ENCODE measurements around the gene SEMA3A. TPM values are rescaled to one million over a fixed set of nuclear protein-coding genes. Genes with fewer than 3 reads are reported as not detected.

Gene SEMA3A
- total RNA-seq, 1 donor: 47.1 TPM

- TF ChIP-seq, protein P1, sequence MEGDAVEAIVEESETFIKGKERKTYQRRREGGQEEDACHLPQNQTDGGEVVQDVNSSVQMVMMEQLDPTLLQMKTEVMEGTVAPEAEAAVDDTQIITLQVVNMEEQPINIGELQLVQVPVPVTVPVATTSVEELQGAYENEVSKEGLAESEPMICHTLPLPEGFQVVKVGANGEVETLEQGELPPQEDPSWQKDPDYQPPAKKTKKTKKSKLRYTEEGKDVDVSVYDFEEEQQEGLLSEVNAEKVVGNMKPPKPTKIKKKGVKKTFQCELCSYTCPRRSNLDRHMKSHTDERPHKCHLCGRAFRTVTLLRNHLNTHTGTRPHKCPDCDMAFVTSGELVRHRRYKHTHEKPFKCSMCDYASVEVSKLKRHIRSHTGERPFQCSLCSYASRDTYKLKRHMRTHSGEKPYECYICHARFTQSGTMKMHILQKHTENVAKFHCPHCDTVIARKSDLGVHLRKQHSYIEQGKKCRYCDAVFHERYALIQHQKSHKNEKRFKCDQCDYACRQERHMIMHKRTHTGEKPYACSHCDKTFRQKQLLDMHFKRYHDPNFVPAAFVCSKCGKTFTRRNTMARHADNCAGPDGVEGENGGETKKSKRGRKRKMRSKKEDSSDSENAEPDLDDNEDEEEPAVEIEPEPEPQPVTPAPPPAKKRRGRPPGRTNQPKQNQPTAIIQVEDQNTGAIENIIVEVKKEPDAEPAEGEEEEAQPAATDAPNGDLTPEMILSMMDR (IDR thresholded peaks at IDR 0.05; ENCODE audit: insufficient read depth, low read depth, low read length): no peak
- no peak for DNase-seq (ENCODE audit: low read depth)
- H3K4me3 ChIP-seq (ENCODE audit: low read depth, low read length): no peak overlapping the region
Measured at GRCh38 chr7:84117304-84117703, 77.3 kb downstream of the SEMA3A start.

GRCh38 chr7:84113906-84114850 lies 80.4 kb downstream of the SEMA3A start:
- no peak for DNase-seq (ENCODE audit: low read depth)
- TF ChIP-seq, protein P1 (IDR thresholded peaks at IDR 0.05; ENCODE audit: insufficient read depth, low read depth, low read length): no peak
- H3K4me3 ChIP-seq (ENCODE audit: low read depth, low read length): no peak overlapping the region

DNA sequence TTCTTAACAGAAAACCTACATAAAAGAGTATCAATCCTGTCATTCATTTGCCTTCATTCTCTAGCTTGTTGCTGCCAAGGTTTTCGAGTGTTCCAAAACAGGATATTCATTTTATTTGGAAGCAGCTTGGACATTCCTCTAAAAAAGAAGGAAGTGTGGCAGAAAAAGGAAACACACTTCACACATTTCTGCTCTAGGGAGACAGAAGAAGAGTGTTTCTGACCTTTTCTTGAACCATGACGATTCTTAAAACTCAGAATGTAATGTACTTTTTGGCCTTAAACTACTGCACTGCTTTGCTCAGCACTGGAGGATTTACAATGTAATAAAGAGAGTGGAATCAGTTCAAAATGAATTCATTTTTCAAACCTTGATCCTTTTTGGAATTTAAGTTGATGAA lies 81.3 kb downstream of the SEMA3A start:
- H3K4me3 ChIP-seq (ENCODE audit: low read depth, low read length): no peak overlapping the region
- TF ChIP-seq, protein P1 (IDR thresholded peaks at IDR 0.05; ENCODE audit: insufficient read depth, low read depth, low read length): no peak
- DNase-seq (ENCODE audit: low read depth): no peak

GRCh38 chr7:84112771-84113170 lies 81.8 kb downstream of the SEMA3A start:
- TF ChIP-seq, protein P1 (IDR thresholded peaks at IDR 0.05; ENCODE audit: insufficient read depth, low read depth, low read length): no peak
- no peak for DNase-seq (ENCODE audit: low read depth)
- H3K4me3 ChIP-seq (ENCODE audit: low read depth, low read length): no peak overlapping the region

DNA sequence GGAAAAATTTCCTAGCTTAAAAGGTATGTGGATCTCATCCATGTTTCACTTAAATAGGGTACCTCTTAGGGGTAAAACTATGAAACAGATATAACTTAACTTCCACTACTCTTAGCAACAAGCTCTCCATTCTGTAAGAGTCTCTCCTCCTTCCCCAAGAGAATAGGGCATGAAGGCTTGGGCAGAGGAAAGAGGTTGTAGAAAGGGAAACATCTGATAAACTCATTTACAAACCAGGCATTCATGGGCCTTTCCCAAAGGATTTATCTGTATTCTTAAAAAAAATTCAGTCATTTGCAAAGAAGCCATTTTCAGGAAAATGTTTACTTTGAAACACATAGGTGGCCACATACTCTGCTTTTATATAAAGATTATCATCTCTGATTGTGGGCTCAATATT lies 82.7 kb downstream of the SEMA3A start:
- no peak for DNase-seq (ENCODE audit: low read depth)
- no peak overlapping the region for H3K4me3 ChIP-seq (ENCODE audit: low read depth, low read length)
- TF ChIP-seq, protein P1 (IDR thresholded peaks at IDR 0.05; ENCODE audit: insufficient read depth, low read depth, low read length): no peak

- DNase-seq (ENCODE audit: low read depth): no peak
- no peak overlapping the region for H3K4me3 ChIP-seq (ENCODE audit: low read depth, low read length)
- TF ChIP-seq, protein P1 (IDR thresholded peaks at IDR 0.05; ENCODE audit: insufficient read depth, low read depth, low read length): no peak
Measured at GRCh38 chr7:84110400-84110799, 84.2 kb downstream of the SEMA3A start.

Data from fibroblast of villous mesenchyme (primary cell).